H1 (cell line): ENCODE results near the gene ZBTB25. TPM values are rescaled to one million over a fixed set of nuclear protein-coding genes. Genes with fewer than 3 reads are reported as not detected.

Experiments
- ASH2L ChIP-seq: fragments of 200-600, 300-600 bp; sonication (generic); IDR thresholded peaks from one replicate; pipeline ENCODE4 v1.7.1; 2017; ENCODE audit warnings: low read length
- GABPA ChIP-seq: IDR thresholded peaks from 2 replicates; pipeline ENCODE4 v1.6.1; 2011; ENCODE audit warnings: mild to moderate bottlenecking, low read length, moderate library complexity, borderline replicate concordance; ENCODE audit not compliant: insufficient read depth
- POLR2AphosphoS5 ChIP-seq: IDR thresholded peaks from 2 replicates; pipeline ENCODE4 v1.6.1; 2011; ENCODE audit warnings: low read depth, low read length
- SIN3A ChIP-seq, 2 experiments: IDR thresholded peaks in 1 of 2; conservative IDR thresholded peaks in 1 of 2; 2 replicates each; pipeline ENCODE4 v1.6.1; 2011 to 2012; ENCODE audit warnings: low read length in 2 of 2, improper control_type of control experiment in 1 of 2, low read depth in 1 of 2, mild to moderate bottlenecking in 1 of 2
- TCF12 ChIP-seq: IDR thresholded peaks from 2 replicates; pipeline ENCODE4 v1.6.1; 2011; ENCODE audit warnings: low read depth, mild to moderate bottlenecking, low read length
- polyA plus RNA-seq, 7 experiments: library from polyadenylated mRNA; depleted of rRNA in 3 of 7; stranded (reverse) in 5 of 7; unstranded in 2 of 7; fragments of >200 nt in 5 of 7; fragments of 200-250 nt in 2 of 7; gene quantifications; 1 replicate in 5 of 7; 2 replicates in 1 of 7; 4 replicates in 1 of 7; pipeline versions ENCODE4 v1.2.1 to v1.2.3, GENCODE V29; 2011 to 2013; ENCODE audit warnings: missing spikeins in 2 of 7, mixed read lengths in 2 of 7
- total RNA-seq: library from RNA; stranded (reverse); fragmentation: NEBNext Ultra II Directional; extraction: Animal tissue kit (Norgen Biotek cat#: 25700); gene quantifications from 2 replicates; pipeline ENCODE4 v1.2.1, GENCODE V29; 2021

ZBTB25 gene
- total and polyA plus RNA-seq, 2 of the 8 experiments (the other 6 are each of a cell fraction or from before 2014, with no cell fraction given), result 5.4 to 11.4 TPM

DNA sequence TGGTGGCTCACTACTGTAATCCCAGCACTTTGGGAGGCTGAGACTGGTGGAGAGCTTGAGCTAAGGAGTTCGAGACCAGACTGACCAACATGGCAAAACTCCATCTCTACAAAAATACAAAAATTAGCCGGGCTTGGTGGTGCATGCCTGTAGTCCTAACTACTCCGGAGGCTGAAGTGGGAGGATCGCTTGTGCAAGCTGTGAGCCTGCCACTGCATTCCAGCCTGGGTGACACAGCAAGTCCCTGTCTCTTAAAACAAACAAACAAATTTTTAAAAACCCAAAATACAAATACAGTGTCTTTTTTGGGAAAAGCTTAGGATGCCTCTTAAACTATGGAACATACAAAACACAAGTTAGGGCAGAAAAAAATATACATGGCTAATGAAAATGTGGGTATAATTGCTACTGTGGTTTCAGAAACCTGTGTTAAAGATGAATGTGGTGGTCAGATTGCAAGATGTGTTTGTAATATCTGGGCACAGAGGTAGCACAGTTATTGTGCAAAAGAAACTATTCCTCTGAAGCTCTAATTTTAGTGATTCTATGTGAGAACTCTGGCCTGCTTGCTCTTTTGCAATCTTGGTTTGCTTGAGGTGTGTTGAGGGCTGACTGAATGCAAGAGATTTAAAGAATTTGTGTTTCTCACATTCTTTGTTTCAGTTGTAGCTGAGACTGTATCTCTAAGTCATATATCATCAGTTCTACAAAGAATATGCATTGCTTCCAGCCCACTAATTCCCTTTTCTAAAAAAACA, 33.0 kb upstream of the ZBTB25 start (continued):
- TF ChIP-seq TCF12 (no peak), GABPA (no peak), SIN3A (conservative IDR thresholded peaks at IDR 0.05 in 1 of 2, IDR thresholded peaks at IDR 0.05 in 1 of 2; ENCODE audit: low read depth in 1 of 2, low read length in 2 of 2) (no peak), ASH2L (no peak), POLR2AphosphoS5 (no peak)
- TF ChIP-seq, all 59 proteins: peak for 0
